NCI-H2227 treated with DMSO at 0.1 percent for 48 hours (cell line): ENCODE data around the gene SKI.

ENCODE experiments used
- DNase-seq: peaks from one replicate; lab custom pipeline; 2025; lab: John Stamatoyannopoulos, UW

SKI gene

GRCh38 chr1:2339206-2340085 lies 111.3 kb downstream of the SKI start:
- no peak for DNase-seq

DNA sequence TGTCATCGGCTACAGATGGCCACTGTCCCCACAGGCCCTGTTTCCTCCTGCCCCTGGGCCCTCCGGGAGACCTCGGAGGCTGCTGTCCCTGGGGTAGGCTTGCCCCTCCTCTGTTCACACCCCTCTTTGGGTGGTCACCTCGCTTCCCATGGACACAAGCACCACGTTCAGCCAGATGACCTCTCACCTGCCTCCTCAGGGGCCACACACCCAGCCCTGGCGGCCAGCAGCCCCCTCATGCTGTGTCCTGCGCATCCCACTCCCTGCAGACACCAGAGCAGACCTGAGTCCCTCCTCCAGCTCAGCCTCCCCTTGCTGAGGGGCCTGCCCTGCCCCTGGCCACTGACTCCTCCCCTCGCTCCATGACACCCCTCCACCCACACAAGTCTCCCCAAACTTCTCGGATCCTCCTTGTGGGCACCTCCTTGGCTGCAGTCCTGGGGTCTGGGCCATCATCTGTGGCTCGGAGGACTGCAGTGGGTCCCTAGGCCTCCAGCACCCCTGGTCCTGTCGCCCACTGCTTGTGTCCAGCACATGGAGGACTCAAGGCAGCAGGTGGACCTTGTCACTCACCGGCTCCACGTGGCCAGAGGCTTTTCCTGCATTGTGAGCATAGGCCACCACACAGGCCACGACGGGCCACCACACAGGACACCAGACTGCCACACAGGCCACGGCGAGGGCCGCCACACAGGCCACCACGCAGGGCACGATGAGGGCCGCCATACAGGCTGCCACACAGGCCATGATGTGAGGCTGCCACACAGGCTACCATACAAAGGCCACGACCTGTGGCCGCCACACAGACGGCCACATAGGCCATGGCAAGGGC lies 112.2 kb downstream of the SKI start:
- no peak for DNase-seq

GRCh38 chr1:2340918-2341254 lies 112.8 kb downstream of the SKI start:
- DNase-seq = no peak

- no peak for DNase-seq
Observed at GRCh38 chr1:2341706-2342383, 113.7 kb downstream of the SKI start.

DNA sequence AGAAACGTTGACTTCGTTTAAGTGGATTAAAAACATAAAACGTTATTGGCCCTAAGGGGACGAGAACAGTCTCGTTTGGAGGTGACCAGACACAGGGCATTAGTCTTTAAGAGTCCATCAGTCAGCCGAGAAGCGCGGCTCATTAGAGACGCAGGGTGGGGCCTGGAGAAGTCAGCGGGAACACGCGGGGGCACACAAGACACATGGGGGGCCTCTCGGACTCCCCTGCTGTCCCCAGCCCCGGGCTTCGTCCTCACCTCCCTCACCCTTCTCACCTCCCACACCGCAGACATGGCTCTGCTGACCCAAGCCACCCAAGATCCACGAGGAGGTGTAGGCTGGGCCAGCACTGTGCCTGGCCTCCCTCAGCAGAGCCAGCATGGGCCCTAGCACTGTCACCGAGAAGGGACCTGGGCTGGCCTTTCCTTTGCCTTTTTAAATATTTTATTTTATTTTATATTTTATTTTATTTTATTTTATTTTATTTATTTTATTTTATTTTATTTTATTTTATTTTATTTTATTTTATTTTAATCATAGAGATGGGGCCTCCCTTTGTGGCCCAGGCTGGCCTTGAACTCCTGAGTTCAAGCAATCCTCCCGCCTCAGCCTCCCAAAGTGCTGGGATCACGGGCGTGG lies 114.4 kb downstream of the SKI start:
- DNase-seq = no peak

GRCh38 chr1:2343023-2343935 lies 115.2 kb downstream of the SKI start:
- DNase-seq = no peak

DNA sequence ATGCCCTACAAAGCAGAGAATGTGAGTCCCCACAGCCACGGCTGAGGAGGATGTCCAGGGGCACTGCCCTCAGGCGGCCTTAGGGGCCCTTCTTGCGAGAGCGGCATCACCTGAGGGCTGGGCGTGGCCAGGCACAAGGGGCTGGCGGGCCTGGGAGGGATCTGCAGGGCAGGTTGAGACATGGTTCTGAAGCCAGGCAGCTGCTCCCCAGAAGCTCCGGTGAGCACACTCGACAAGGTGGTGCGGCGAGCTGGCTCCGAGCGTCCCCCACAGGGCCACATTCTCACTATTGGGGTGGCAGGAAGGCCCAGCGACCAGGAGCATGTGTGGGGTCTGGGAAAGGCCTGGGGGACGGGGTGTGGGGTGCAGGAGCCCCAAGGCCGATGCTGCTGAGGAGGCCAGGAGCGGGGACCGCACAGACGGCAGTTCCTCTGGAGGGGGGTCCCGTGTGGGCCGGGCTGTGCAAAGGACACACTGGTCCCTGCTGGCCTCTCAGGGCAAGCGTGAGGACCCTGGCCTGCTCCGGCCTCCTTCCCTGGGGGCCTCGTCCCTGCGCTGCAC lies 116.1 kb downstream of the SKI start:
- no peak for DNase-seq

DNA sequence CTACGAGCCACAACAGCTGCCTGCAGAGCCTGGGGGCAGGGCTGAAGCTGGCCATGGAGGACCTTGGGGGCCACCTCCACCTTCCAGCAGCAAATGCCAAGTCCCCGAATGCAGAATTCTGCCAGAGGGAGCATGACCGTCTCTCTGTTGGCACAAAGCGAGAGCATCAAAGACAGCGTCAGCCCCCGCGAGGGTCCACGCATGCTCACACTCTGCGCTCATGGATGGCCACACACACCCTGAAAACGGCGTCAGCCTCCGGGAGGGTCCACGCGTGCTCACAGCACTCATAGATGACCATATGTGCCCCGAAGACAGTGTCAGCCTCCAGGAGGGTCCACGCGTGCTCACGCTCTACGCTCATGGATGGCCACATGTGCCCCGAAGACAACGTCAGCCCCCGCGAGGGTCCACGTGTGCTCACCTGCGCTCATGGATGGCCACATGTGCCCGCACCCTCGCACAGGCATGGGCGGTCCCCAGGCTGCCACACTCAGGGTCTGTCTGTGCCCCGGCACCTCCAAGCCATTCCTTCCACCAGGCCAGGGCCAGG lies 116.7 kb downstream of the SKI start:
- DNase-seq = no peak

DNA sequence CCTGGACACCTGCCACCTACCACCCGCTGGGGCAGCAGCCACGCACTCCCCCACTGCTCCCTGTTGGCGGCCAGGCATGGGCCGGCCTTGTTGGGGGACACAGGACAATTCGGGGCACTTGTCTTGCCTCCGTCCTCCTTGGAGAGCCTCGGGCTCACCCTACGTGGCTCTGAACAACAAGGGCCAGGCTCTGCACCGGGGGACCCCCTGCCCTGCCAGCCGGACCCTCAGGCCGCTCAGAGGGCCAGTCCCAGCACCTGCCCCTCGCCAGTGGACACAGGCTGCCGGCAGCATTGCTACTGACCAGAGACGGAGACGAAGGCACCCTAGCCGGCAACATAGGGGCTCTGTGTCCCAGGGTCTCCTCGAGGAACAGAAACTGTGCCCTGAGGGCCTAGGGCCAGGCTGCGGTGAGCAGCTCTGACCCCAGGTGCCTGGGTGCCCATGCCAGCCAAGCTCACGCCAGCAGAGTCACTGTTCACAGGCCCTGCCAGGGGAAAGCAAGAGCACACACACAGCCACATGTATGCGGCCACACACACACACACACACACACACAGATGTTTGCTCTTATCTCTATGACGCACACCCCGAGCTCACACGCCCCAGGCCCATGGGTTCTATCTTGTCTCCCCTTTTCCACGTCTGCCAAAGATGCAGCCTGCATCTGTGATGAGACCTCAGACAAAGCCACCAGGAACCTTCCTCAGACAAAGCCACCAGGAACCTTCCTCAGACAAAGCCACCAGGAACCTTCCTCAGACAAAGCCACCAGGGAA lies 117.4 kb downstream of the SKI start:
- DNase-seq = no peak

- no peak for DNase-seq
Observed at GRCh38 chr1:2346691-2347408, 118.7 kb downstream of the SKI start.

GRCh38 chr1:2347409-2347785 lies 119.3 kb downstream of the SKI start:
- DNase-seq = no peak

GRCh38 chr1:2347896-2348295 lies 119.8 kb downstream of the SKI start:
- no peak for DNase-seq

- DNase-seq = no peak
Observed at GRCh38 chr1:2348346-2349325, 120.5 kb downstream of the SKI start.

GRCh38 chr1:2349806-2350205 lies 121.7 kb downstream of the SKI start:
- DNase-seq = no peak

DNA sequence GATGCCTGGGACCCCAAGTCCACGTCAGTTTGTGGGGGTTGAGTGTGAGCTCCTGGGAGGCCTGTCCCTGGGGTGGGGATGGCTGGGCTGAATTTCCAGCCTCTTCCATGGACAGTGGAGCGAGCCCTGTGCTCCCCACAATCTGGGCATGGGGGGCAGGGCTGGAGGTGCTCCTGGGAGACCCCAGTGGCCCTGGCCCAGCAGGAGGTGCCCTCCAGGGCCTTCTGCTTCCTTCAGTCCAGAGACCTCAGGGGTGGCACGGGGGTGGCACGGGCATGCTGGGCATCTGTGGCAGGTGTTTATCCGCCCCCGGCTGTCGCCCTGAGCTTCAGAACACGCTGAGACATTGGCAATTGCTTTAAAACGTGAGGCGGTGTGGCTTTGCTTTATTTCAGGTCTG lies 122.4 kb downstream of the SKI start:
- DNase-seq = no peak

DNA sequence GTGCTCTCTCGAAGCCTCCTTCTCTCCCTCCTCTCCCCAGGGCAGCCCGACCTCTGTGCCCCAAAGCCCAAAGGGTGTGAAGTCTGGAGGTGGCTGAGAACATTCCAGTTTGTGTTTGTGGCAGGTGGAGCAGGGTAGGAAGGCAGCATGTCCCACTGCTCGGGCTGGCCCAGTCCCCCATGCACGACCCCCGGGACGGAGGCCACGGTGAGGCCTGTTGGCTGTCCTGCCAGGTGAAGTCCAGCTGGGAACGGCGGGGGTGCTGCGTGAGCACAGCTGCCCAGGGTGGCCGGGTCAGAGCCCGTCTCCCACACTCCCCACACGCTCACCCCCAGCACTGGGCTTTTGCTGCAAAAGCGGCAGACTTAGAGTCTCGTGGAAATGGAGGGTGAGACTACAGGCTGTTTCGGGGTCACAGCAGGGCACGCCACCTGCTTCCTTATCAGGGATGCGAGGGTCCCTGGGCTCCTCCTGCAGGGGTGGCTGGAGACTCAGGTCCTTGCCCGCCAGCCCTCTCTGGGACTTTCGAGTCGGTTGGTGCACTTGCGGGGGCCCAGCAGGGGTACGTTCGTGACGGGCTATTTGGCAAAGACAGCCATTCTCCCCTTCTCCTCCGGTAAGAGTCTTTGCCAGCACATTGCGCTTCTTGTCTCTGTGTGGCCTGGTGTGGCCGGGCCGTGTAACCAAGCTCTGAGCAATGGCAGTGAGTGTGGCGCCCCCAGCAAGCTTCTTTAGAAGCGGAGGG lies 123.0 kb downstream of the SKI start:
- no peak for DNase-seq

DNA sequence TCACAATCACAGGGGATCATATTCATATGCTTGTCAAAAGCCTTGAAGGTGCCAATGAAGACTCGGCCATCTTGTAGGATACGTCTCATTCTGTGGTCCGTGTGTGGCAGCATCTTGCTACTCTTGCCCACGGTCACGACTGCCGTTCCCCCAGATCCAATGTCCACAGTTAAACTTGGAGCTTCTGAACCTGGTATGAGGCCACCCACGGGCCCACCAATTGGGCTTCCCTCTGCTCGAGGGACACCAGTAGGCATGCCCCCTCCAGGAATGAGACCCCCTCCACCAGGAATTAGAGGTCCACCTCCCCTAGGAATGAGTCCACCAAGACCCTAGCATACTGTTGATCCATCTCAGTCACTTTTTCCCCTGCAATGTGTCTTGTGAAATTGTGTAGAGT lies 123.6 kb downstream of the SKI start:
- DNase-seq = no peak
